B cell (primary cell): ENCODE results near the gene TTLL8.

Experiments
- EZH2 ChIP-seq: IDR thresholded peaks from 2 replicates; pipeline ENCODE4 v1.6.1; 2012; ENCODE audit warnings: borderline replicate concordance, low read depth, mild to moderate bottlenecking, moderate library complexity, low read length; ENCODE audit not compliant: insufficient read depth, poor library complexity, severe bottlenecking
- TF ChIP-seq, protein P1 (sequence below): fragments of 200-600 bp; IDR thresholded peaks from one replicate; pipeline ENCODE4 v1.8.0; 2022; ENCODE audit warnings: antibody characterized with exemption, mild to moderate bottlenecking

DNA sequence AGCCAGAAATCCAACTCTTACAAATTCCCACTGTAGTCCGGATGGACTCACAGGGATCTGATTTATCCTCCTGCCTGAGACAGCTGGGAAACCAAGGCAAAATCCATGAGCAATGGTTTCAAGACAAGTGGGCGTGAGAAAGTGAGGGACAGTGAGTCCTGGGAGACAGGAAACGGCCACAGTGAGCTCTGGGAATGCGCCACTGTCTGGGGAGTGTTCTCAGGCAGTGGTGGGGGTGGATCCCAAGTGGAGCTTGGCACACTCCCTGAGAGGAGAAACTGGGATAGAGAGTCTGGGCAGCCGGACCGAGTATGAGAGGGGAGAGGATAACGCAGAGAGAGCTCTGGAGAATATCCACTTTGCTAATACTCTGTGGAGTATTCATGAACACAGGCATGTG is 55.3 kb downstream of the TTLL8 start:
- TF ChIP-seq, protein P1, sequence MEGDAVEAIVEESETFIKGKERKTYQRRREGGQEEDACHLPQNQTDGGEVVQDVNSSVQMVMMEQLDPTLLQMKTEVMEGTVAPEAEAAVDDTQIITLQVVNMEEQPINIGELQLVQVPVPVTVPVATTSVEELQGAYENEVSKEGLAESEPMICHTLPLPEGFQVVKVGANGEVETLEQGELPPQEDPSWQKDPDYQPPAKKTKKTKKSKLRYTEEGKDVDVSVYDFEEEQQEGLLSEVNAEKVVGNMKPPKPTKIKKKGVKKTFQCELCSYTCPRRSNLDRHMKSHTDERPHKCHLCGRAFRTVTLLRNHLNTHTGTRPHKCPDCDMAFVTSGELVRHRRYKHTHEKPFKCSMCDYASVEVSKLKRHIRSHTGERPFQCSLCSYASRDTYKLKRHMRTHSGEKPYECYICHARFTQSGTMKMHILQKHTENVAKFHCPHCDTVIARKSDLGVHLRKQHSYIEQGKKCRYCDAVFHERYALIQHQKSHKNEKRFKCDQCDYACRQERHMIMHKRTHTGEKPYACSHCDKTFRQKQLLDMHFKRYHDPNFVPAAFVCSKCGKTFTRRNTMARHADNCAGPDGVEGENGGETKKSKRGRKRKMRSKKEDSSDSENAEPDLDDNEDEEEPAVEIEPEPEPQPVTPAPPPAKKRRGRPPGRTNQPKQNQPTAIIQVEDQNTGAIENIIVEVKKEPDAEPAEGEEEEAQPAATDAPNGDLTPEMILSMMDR, result no peak
- TF ChIP-seq EZH2, result no peak
